BJ (cell line): ENCODE measurements around the gene CPSF6. TPM values are rescaled to one million over a fixed set of nuclear protein-coding genes. Genes with fewer than 3 reads are reported as not detected.

Experiments used
- CTCF ChIA-PET: fragments of 350-600 bp; formaldehyde crosslinking; extraction: SDS; loops from one replicate; lab custom pipeline; 2021; ENCODE audit warnings: antibody characterized with exemption, inconsistent platforms; lab: Yijun Ruan, JAX
- POLR2A ChIA-PET: fragments of 300-600 bp; sonication (Branson Sonifier 250); formaldehyde crosslinking; extraction: SDS; loops from one replicate; lab custom pipeline; 2021; ENCODE audit warnings: antibody characterized with exemption; lab: Charles Lee
- DNase-seq: peaks from one replicate; pipeline ENCODE4 v3.0.0-alpha.2; 2011; ENCODE audit warnings: low read depth
- H3K27me3 ChIP-seq: 2 replicates; pipeline ENCODE4 v1.6.0; 2011; ENCODE audit warnings: low read length; ENCODE audit not compliant: control insufficient read depth, insufficient read depth
- H3K36me3 ChIP-seq: 2 replicates; pipeline ENCODE4 v1.5.1; 2011; ENCODE audit warnings: low read length; ENCODE audit not compliant: control insufficient read depth, insufficient read depth
- H3K4me3 ChIP-seq: 2 replicates; pipeline ENCODE4 v1.5.1; 2011; ENCODE audit warnings: low read depth, mild to moderate bottlenecking, control low read depth, low read length
- CTCF ChIP-seq: IDR thresholded peaks from 2 replicates; pipeline ENCODE4 v1.5.1; 2011; ENCODE audit warnings: low read depth, mild to moderate bottlenecking, control low read depth, inconsistent platforms, low read length, moderate library complexity; ENCODE audit not compliant: insufficient read depth
- polyA plus RNA-seq: library from polyadenylated mRNA; depleted of rRNA; stranded (reverse); fragments of >200 nt; gene quantifications from 2 replicates; pipeline ENCODE4 v1.2.3, GENCODE V29; 2011

Gene CPSF6
- polyA plus RNA-seq, 1 experiment: 33.7 TPM

- Histone ChIP-seq H3K27me3 (no peaks in the 10 kb centered on the region), H3K4me3 (no peak overlapping the region), H3K36me3 (no peaks in the 10 kb centered on the region)
- ChIA-PET CTCF (no interaction called here), POLR2A (no interaction called here)
- TF ChIP-seq CTCF: no peak
- DNase-seq: no peak
These were observed 28.2 kb upstream of the CPSF6 start for GRCh38 chr12:69211160-69211559.

GRCh38 chr12:69214169-69214568 lies 25.2 kb upstream of the CPSF6 start:
- Histone ChIP-seq H3K27me3 (no peaks in the 10 kb centered on the region), H3K4me3 (no peak overlapping the region), H3K36me3 (no peaks in the 10 kb centered on the region)
- DNase-seq: no peak
- ChIA-PET POLR2A (no interaction called here), CTCF (interaction anchor here (0.7 kb wide), 1 partner anchor 41 kb away, joined by 4 read pairs; no protein-coding TSS in a partner anchor)
- no peak for TF ChIP-seq CTCF

DNA sequence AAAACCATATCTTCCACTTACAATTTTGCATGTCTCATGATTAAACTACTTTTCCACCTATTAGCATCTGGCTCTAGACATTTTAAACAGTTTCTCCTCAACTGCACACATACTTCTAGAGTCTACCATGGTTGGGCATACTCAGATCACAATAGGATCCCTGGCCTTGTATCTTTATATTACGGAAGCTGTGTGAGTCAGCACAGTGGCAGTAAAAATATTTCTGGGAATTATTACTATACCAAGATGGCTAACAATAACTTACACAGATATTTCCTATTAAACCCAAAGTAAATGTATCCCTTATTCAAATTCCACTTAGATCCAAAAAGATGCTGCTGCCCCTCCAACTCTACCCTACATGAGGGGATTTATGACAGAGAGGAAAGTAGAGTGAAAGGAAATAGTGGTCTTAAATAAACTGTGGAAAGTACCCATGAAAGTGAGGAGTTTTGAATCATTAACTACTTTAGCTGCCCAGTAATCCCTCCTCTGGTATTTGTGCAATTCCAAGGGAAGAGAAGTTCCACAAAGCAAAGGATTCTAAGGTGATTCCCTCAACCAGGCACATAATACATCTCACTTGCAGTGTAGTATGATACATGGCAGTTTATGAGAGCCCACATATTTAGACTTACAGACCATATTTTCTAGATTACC lies 14.0 kb upstream of the CPSF6 start:
- Histone ChIP-seq H3K36me3 (no peaks in the 10 kb centered on the region), H3K4me3 (no peak overlapping the region), H3K27me3 (peaks cover 1% of the 10 kb centered on the region; the same call in 1 of the 2 replicates)
- no peak for TF ChIP-seq CTCF
- ChIA-PET CTCF (interaction anchor here (1.1 kb wide), 1 partner anchor 29 kb away, joined by 7 read pairs; no protein-coding TSS in a partner anchor), POLR2A (no interaction called here)
- DNase-seq: no peak

DNA sequence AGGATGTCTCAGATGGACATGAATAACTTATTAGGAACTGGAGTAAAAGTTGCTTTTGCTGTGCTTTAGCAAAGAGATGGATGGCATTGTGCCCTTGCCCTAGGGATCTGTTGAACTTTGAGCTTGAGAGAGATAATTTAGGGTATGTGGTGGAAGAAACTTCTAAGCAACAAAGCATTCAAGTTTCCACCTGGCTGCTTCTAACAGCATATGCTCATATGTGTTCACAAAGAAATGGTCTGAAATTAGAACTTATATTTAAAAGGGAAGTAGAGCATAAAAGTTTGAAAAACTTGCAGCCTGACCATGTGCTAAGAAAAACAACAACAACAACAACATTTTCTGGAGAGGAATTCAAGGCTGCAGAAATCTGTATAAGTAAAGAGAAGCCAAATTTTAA lies 7.9 kb upstream of the CPSF6 start:
- TF ChIP-seq CTCF: no peak
- Histone ChIP-seq H3K4me3 (no peak overlapping the region), H3K36me3 (no peaks in the 10 kb centered on the region), H3K27me3 (no peaks in the 10 kb centered on the region)
- DNase-seq: no peak
- ChIA-PET POLR2A (no interaction called here), CTCF (no interaction called here)

DNA sequence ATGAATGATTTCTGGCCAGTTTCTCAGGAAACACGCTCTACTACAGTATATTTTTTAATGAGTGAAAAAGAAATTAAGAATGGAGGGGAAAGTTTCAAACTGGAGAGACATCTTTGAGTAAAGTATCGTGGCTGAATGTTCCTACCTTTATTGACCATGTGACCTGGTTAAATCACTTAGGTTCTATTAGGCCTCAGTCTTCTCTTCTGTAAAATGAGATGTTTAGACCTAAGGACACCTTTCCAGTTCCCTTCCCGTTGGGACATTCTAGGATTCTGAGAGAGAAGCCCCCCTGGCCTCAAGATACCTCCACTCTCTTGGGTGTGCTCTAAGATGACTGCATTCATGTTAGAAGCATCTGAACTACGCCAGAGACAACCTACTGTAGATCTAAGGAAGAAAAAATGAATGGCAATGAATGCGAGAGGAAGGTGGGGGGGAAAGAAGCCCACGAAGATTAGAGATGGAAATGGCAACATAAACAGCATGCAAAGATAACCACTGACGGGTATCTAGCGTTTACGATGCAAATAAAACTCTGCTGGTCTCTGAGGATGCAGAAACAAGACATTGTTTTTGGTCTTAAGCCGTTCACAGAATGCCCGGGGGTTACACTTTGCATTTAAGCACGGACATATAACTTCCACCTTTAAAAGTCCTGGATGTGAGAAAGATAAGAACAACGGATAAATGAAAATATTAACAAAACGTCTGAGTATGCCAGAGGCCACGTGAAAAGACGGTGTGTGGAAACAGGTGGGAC lies 599 bp upstream of the CPSF6 start:
- H3K4me3 ChIP-seq: peak overlapping the region; percentile 52
- no peaks in the 10 kb centered on the region for H3K27me3 ChIP-seq
- CTCF ChIA-PET: no interaction called here
- no peak for TF ChIP-seq CTCF
- POLR2A ChIA-PET: no interaction called here
- no peaks in the 10 kb centered on the region for H3K36me3 ChIP-seq
- DNase-seq: no peak
